ENCODE results near the gene NABP1.

NABP1 gene

DNA sequence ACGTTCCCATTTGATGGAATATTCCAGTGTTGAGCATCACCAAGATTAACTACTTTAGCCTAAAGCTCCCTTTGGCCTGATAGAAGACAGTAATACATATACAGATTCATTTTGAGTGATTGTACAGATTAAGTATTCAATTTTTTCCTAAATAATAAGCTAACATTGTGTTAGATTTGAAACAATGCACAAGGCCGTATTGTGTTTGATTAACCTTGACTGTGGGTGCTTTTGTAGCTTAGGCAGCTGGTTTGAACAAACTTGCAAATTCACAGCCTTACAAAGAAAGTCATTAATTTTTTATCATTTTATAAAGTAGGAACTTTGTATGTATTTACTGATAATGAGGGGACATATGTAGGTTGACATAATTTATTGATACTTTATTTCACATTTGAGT, 29.6 kb downstream of the NABP1 start:
- no peak for DNase-seq (ENCODE audit: low read depth in 2 of 2)

DNA sequence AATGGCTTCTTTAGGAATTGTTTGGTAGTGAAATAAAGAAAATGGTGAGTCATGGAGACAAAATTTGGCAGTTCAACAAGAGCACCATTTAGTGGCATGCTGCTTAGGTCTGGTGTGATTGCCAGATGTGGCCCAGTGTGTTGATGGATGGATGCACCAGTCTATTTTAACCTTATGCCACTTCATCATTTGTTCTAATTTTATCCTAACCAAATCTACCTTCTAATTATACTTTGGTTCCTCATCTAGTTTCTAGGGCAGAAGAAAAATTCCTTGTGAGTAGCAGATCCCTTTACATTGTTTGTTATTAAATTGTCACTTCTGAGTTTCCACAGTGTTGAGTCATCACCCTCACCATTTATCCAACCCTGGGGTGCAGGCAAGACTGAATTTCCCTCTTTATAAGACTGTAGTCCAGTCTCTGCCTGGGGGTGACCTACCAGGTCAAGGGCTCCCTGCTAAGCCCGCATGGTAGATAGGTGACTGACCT, 32.5 kb downstream of the NABP1 start:
- no peak for DNase-seq (ENCODE audit: low read depth in 2 of 2)

DNA sequence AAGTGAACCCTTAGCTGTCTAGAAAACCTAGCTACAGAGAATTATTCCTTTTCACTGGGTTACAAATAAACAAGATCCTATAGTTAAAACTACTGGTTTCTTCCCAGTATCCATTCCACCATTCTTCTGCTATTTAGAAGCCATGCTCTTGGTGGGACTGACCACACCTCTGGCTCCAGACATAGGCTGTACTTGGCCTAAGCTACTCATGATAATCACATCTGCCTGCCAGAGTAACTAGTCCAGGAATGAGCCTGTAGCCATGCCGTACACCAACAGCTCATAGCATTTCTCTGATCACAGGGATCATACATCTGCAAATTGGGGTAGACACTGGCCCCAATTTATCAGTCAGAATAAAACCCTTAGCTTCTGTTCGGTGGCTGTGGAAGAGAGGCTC, 33.7 kb downstream of the NABP1 start:
- no peak for DNase-seq (ENCODE audit: low read depth in 2 of 2)

DNA sequence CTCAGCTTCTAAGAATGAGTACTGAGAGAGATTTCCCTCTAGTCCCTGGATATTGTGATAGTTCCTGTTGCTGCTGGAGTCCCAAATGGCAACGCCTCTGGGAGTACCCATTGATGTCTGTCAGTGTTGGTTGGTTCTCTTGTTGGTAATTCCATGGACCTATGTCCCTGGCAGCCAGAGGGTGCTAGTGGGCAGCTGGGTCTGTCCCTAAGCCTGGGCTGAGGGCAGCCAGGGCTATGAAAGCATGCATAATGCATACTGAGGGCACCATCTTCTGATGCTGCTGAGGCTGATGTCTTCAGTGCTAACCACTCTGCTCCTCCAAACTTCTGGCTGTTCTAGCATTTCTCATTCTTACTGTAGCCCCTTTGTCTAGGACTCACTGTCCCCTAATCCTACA, 35.9 kb downstream of the NABP1 start:
- no peak for DNase-seq (ENCODE audit: low read depth in 2 of 2)

DNA sequence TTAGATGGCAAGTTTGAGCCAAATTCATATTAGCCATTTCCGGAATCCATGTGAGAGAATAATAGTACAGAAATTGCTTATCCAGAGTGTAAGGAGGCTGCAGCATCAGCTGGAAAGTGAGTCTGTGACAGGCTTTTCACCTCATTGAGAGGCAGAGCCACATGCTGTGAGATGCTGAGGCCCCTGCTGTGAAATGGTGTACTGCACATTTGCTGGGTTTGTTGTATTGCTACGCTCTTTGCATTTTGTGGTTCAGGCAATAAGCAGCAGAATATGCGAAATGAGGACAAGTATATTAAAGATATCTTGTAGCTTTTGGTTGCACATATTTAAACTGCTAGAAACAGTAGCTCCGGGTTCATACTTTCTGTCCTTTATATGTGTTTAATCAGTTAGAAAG, 37.0 kb downstream of the NABP1 start:
- no peak for DNase-seq (ENCODE audit: low read depth in 2 of 2)

DNA sequence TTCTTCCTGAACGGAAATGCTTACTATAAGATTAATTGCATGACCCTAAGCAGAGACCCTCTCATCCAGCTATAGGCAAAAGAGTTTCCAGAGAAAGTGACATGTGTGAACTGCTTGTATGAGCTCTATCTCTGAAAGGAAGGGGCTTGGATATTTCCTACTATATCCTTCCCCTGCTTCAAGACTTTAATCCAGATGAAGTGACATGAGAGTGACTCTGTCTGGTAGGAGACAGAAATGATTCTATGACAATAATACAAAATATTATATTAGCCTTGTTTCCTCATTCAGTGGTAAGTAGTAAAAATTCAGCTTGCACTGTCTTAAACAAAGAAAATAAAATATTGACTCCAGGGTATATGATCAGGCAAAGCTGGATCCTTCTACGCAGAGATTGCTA, 37.5 kb downstream of the NABP1 start:
- DNase-seq (ENCODE audit: low read depth in 2 of 2): no peak

DNA sequence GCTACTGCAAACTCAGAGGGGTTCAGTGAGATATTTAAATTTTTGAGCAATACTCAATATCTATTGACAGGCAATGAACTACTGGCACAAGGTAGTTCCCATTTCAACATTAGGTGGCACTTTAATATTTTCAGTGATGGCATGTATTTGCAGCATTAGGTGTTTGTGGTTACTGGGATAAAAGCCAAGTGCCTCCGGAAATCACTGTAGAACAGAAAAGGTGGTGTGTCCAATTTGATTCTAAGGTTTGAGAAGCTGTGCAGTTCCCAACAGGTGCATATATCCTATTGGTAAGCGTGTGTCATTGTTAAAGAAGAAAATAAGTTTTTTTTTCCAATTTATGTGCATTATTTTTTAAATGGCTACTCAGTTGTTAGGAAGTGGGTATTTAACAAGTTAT, 41.3 kb downstream of the NABP1 start:
- no peak for DNase-seq (ENCODE audit: low read depth in 2 of 2)

DNA sequence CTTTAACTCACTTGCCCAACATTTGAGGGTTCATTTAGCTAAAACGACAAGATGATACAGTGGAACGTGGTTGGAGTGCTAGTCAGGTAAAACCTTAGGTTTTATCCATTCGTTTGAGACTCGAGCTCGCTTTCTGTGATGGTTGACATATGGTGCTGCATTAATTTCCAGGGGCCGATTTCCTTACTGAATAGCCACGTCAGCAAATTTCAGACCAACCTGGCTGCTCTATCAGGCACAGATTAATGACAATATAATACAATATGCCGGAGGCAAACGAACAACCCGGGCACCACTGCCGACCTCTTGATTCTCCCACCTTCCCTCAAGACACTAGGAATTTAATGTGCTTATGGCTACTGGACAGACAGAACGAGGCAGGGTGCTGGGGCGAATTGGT, 42.0 kb downstream of the NABP1 start:
- no peak for DNase-seq (ENCODE audit: low read depth in 2 of 2)

DNA sequence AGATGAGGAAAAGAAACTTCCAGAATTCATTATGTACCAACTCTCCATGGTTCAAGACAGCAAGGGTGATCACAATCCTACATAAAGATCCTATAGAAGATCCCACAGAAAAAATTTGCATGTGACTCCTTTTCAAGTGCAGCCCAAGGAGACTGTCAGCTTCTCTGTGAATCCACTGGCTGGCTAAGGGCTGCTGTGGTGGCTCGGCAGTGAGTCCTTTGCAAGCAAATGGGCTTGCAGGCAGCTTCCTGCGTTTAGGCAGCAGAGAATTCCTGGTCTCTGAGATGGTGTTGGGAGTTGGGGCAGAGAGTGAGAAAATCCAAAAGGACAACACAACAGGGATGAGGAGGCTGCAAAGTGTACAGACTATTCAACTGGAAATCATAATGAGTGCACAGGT, 43.4 kb downstream of the NABP1 start:
- no peak for DNase-seq (ENCODE audit: low read depth in 2 of 2)

DNA sequence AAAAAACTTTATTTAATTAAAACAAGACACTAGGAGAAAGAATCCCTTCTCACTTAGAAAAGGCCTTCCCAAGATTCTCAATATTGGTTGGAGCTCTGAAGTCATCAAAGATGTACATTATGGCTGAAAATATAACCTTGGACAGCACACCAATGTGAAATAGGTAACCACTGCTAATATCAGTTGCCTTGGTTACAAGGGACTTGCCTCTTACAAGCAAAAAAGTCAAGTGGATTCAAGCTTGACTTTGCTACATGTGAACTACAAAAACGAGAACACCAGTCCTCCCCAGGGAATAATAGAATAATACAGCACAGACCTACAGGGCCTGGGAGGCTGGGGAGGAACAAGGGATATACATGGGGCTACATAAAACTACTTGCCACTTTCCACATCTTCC, 46.1 kb downstream of the NABP1 start:
- no peak for DNase-seq (ENCODE audit: low read depth in 2 of 2)

DNA sequence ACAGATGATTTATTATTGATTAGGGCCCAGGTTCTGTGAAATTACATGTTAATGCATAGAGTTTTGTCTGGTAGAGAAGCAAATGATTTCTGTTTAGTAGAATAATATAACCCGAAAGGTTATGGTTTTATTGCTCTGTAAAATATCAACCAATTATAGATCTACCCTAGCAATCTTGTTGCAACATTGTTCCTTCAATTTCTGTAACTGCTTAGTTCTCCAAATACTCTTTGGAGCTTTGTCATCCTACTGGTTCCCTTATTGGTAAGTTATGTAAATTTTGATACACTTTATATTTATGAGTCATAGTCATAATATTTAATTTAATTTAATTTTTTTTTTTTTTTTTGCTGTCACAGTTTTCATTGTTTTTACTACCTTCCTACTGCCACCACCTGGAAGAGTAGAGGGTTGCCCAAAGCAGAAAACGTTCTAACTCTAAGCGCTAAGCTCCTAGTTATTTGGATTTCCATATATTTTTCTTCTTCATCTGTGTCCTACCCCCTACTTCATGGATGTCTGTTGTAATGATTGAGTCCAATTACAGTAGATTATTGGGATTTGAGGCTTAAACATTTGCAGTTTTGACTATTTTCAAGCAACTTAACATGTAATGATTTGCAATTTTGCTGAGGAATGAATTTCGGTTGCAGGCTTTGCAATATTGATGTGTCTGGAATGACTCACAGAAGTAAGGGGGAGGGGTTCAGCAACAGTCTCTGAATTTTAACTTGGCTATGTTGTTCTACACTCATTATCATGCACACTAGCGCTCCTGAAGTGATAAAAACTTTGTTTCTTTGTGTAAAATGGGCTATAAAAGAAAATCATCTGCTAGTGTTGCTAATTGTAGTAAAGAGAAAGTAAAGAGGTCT, 51.1 kb downstream of the NABP1 start:
- no peak for DNase-seq (ENCODE audit: low read depth in 2 of 2)

DNA sequence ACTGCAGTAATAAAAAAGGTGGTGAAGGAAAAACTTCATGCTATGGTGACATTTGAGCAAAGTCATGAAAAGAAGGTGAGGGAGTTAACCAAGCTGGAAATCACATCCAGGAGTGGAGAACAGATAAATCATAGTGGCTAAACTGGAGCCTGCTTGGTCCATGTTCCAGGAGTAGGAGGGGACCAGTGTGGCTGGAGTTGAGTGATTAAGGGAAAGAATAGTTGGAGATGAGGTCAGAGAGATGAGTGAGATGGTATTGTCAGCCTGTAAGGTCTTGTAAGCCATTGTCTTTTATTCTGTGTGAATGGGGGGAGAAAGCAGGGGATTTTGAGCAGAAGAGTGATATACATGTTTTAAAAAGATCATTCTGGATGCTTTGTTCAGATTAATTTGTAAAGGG, 52.3 kb downstream of the NABP1 start:
- no peak for DNase-seq (ENCODE audit: low read depth in 2 of 2)

All from stimulated activated CD8-positive, alpha-beta memory T cell treated with anti-CD3 and anti-CD28 coated beads, Interleukin-15, amount 100 ng/mL, for 48 hours (primary cell).